HEK293T (cell line): ENCODE data around the gene HMGN3.

Experiments used
- CTCF ChIA-PET: fragments of 350-600 bp; formaldehyde crosslinking; extraction: SDS; loops from one replicate; lab custom pipeline; 2021; ENCODE audit warnings: antibody characterized with exemption, inconsistent platforms; lab: Yijun Ruan, JAX
- POLR2A ChIA-PET: fragments of 350-600 bp; formaldehyde crosslinking; extraction: SDS; loops from one replicate; lab custom pipeline; 2020; ENCODE audit warnings: antibody characterized with exemption, inconsistent platforms; lab: Yijun Ruan, JAX
- DNase-seq: peaks from one replicate; pipeline ENCODE4 v3.0.0; 2012; ENCODE audit warnings: mixed read lengths; ENCODE audit errors: extremely low spot score
- ARNT ChIP-seq: fragments of 450-650 bp; IDR thresholded peaks from 2 replicates; pipeline ENCODE4 v1.6.1; 2017; ENCODE audit warnings: mild to moderate bottlenecking
- ELF4 ChIP-seq: fragments of 450-650 bp; IDR thresholded peaks from 2 replicates; pipeline ENCODE4 v1.6.1; 2017; ENCODE audit warnings: antibody characterized with exemption
- FOXA1 ChIP-seq: fragments of 450-650 bp; IDR thresholded peaks from 2 replicates; pipeline ENCODE4 v1.6.1; 2016; ENCODE audit warnings: mild to moderate bottlenecking
- FOXK2 ChIP-seq: fragments of 450-650 bp; IDR thresholded peaks from 2 replicates; pipeline ENCODE4 v1.6.1; 2016; ENCODE audit warnings: mild to moderate bottlenecking
- FOXM1 ChIP-seq: fragments of 450-650 bp; IDR thresholded peaks from 2 replicates; pipeline ENCODE4 v1.6.1; 2017; ENCODE audit warnings: mild to moderate bottlenecking, borderline replicate concordance
- HDGF ChIP-seq: fragments of 450-650 bp; IDR thresholded peaks from 2 replicates; pipeline ENCODE4 v1.6.1; 2017; ENCODE audit warnings: antibody characterized with exemption, borderline replicate concordance
- L3MBTL2 ChIP-seq: fragments of 450-650 bp; conservative IDR thresholded peaks from 2 replicates; pipeline ENCODE4 v1.6.1; 2016; ENCODE audit warnings: mild to moderate bottlenecking
- LEF1 ChIP-seq: fragments of 450-650 bp; IDR thresholded peaks from 2 replicates; pipeline ENCODE4 v1.6.1; 2017; ENCODE audit warnings: mild to moderate bottlenecking, borderline replicate concordance
- NFRKB ChIP-seq: fragments of 450-650 bp; IDR thresholded peaks from 2 replicates; pipeline ENCODE4 v1.6.1; 2016; ENCODE audit warnings: mild to moderate bottlenecking, moderate library complexity
- SP1 ChIP-seq: fragments of 450-650 bp; IDR thresholded peaks from 2 replicates; pipeline ENCODE4 v1.6.1; 2017
- SUZ12 ChIP-seq: fragments of 450-650 bp; IDR thresholded peaks from 2 replicates; pipeline ENCODE4 v1.6.1; 2016; ENCODE audit warnings: mild to moderate bottlenecking
- TARDBP ChIP-seq: fragments of 450-650 bp; IDR thresholded peaks from 2 replicates; pipeline ENCODE4 v1.6.1; 2016
- ZNF384 ChIP-seq: fragments of 450-650 bp; IDR thresholded peaks from 2 replicates; pipeline ENCODE4 v1.6.1; 2016

HMGN3 gene

GRCh38 chr6:79157961-79158644 lies 76.4 kb downstream of the HMGN3 start:
- no peak for DNase-seq
- ChIA-PET CTCF (no interaction called here), POLR2A (no interaction called here)
- TF ChIP-seq ELF4 (no peak), L3MBTL2 (no peak), HDGF (no peak), NFRKB (no peak), ZNF384 (no peak), FOXK2 (no peak), FOXM1 (no peak), SP1 (no peak), FOXA1 (no peak)

- no peak for DNase-seq
- no peak for TF ChIP-seq LEF1
- TF ChIP-seq FOXK2, result no peak
- TF ChIP-seq ARNT, result no peak
- TF ChIP-seq NFRKB, result no peak
- no peak for TF ChIP-seq SUZ12
- TF ChIP-seq ELF4, result no peak
- TF ChIP-seq TARDBP, result no peak
- no peak for TF ChIP-seq FOXM1
- TF ChIP-seq FOXA1, result no peak
- POLR2A ChIA-PET, result no interaction called here
- CTCF ChIA-PET, result no interaction called here
Observed at GRCh38 chr6:79152269-79152737, 82.2 kb downstream of the HMGN3 start.
